Measurements from ENCODE around the gene RLBP1.
"Not testable (repeated sequence)": the region's sequence is repeated elsewhere in the genome, so short reads cannot be mapped to it uniquely, and the experiment has no call there.

RLBP1 gene

GRCh38 chr15:89221543-89221942 lies at the start of gene RLBP1:
RLBP1 (minus strand) TSS chr15:89221579; CDS start chr15:89218975, 2,604 bp downstream.
- DNase-seq (ENCODE audit: low spot score) = no peak

DNA sequence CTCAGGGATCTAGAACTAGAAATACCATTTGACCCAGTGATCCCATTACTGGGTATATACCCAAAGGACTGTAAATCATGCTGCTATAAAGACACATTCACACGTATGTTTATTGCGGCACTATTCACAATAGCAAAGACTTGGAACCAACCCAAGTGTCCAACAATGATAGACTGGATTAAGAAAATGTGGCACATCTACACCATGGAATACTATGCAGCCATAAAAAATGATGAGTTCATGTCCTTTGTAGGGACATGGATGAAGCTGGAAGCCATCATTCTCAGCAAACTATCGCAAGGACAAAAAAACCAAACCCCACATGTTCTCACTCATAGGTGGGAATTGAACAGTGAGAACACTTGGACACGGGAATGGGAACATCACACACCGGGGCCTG lies 28.8 kb upstream of the RLBP1 start:
- DNase-seq (ENCODE audit: low spot score) = not testable (repeated sequence)

DNA sequence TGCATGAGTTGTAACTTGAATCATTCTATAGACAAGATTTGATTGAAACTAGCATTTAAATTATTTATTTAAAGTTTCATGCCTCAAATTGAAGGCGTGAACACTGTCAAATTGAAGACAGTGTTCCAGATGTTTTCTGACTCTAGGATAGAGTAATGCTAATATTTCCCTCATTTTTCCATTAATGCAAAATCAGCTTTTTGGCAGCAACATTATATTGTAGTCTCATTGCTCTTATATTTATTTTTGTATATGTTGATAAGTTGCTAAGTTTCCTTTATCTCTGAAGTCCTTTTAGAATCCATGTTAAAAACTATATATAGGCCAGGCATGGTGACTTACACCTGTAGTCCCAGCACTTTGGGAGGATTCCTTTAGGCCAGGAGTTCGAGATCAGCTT lies 27.2 kb upstream of the RLBP1 start:
- DNase-seq (ENCODE audit: low spot score) = no peak

DNA sequence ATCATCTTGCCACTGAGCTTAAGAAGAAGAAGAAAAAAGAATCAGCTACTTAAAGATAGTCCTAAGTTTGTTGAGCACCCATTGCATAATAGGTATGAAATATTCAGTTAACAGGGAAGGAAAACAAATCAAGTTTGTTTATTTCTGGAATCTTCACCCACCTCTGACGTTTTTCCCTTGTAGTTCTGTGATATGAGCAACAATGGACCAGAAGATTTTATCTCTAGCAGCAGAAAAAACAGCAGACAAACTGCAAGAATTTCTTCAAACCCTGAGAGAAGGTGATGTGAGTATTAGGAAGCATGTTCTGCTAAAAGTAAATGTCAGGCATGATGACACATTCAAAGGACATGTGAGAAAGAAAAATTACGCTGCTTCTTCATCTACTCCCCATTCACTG lies 26.1 kb upstream of the RLBP1 start:
- no peak for DNase-seq (ENCODE audit: low spot score)

GRCh38 chr15:89244574-89244903 lies 23.2 kb upstream of the RLBP1 start:
- no peak for DNase-seq (ENCODE audit: low spot score)

GRCh38 chr15:89243691-89244573 lies 22.6 kb upstream of the RLBP1 start, which contains the start of gene FANCI:
FANCI (plus strand) TSS chr15:89243979; CDS start chr15:89247648, 3,669 bp downstream.
- peak; percentile 96 for DNase-seq (ENCODE audit: low spot score)

DNA sequence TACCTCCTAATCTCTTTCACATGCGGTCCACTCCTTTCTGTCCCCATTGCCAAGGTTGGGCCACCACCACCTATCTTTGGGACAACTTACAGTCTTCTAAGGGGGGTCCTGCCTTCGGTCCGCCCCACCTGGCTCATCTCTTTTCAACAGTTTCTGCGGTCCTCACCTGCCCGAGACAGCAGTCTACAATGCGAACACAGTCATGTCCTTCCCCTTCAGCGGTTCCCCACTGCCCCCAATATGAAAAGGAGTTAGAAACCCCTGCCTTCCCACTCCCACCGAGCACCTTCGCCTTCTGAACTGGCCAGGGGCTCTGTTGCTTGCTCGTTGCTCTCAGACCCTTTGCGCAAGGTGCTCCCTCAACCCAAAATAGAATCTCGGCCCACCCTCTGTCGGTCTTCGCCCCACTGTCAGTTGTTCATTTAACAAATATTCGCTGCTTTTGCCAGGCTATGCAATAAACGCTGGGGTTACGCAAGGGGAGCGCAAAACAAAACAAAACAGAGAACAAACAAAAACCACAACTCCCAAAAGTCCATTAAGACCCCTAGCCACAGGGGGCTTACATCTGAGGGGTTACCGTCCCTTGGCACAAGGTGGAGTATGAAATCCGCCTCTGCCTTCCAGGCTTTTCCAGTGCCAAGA lies 21.8 kb upstream of the RLBP1 start:
- no peak for DNase-seq (ENCODE audit: low spot score)

- not testable (repeated sequence) for DNase-seq (ENCODE audit: low spot score)
Measured at GRCh38 chr15:89239883-89240810, 18.8 kb upstream of the RLBP1 start.

GRCh38 chr15:89231832-89232231 lies 10.5 kb upstream of the RLBP1 start:
- DNase-seq (ENCODE audit: low spot score) = no peak

DNA sequence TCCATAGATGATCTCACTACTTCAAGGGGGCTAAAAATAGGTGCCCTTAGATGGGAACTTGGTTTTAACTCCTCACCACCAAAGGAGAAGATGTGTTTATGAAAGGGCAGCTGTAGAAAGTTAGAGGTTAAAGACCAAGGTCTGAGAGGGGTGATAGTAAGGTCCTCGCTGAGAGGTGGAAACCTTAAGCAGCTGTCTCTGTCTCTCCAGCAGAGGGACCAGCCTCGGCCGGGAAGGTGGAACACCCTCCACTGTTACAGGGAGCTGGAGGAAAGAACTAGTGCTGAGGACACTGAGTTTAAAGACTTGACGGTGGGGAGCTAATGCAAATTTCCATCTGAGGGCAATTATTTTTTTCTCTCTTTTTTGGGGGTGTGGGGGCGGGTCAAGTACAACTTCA lies 8.9 kb upstream of the RLBP1 start:
- no peak for DNase-seq (ENCODE audit: low spot score)

- DNase-seq (ENCODE audit: low spot score) = no peak
Measured at GRCh38 chr15:89227425-89227824, 6.0 kb upstream of the RLBP1 start.

- DNase-seq (ENCODE audit: low spot score) = no peak
Measured at GRCh38 chr15:89226359-89227221, 5.2 kb upstream of the RLBP1 start.

DNA sequence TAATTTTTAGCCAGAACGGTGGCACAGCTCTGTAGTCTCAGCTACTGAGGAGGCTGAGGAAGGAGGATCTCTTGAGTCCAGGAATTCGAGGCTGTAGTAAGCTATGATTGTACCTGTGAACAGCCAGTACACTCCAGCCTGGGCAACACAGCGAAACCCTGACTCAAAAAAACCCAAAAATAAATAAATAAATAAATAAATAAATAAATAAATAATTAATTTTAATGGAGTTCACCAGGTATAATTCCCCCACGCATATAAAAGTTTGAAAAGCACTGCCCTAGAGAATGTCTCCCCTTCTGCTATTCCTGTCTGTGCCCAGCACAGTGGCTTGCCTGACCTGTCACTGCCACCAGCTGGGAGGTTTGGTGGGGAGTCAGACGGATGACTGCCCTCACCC lies 4.2 kb upstream of the RLBP1 start:
- no peak for DNase-seq (ENCODE audit: low spot score)

DNA sequence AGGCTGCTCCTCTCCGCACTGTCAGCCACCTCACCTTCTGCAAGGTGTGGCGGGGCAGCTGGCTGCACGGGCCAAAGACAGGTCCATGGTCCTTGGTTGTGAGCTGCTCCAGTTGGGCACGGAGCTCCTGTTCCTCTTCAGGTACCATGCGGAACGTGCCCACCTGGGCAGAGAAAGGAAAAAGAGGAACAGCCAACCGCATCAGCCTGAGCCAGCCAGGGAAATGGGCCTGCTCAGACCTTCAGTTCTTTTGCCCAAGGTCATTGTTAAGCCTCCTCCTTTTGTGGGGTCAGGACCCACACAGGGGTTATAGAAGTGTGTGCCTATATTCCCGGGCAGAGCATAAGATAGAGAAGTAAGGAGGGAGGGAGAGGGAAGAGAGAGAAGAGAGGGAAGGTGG lies 2.8 kb downstream of the RLBP1 start:
- DNase-seq (ENCODE audit: low spot score) = no peak

DNA sequence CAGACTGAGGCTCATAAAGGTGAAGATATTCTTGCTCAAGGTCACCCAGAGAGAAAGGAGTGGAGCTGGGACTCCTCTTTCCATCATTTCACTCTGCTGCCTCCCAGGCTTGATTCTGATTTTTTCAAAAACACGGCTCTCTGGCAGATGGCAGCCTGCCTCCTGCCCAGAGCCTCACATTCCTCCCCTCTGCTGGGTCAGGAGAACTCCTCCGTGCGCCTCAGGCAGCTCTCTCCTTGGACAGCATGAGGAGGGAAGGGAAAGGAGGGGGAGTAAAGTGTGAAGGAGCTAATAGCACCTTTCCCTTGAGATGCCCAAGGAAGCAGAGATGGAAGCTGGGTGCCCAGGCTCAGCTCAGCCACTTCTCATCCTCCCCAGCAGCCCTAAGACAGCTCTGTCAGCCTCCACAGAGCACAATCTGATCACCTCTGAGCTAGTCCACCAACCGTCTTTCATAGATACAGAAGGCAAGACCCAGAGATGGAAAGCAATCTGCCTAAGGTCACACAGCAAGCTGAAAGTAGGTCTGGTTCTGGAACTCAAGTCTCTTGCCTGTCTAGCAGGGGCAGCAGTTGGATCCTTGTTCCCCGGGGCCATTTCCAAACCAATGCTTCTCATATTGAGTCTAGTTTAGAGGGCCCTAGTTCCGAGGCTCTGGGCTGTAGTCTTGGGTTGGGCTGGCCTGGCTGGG lies 3.5 kb downstream of the RLBP1 start:
- DNase-seq (ENCODE audit: low spot score) = no peak

DNA sequence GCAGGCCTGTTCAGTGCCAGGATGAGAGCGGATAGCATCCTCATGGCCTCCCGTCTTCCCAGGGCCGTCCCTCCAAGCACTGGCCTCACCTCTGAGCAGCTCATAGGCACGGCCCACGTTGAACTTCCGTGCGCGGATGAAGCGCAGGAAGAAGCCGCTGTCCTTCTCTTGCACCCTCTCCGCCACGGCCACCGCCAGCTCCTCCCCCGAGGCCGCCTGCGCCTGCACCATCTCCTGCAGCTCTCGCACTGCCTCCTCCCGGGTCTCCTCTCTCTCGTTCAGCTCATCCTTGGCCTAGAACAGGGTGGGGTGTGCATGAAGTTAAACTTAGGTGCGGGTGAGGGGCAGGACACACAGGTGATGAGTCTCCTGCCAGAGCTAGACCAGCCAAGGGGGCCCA lies 4.3 kb downstream of the RLBP1 start:
- no peak for DNase-seq (ENCODE audit: low spot score)

DNA sequence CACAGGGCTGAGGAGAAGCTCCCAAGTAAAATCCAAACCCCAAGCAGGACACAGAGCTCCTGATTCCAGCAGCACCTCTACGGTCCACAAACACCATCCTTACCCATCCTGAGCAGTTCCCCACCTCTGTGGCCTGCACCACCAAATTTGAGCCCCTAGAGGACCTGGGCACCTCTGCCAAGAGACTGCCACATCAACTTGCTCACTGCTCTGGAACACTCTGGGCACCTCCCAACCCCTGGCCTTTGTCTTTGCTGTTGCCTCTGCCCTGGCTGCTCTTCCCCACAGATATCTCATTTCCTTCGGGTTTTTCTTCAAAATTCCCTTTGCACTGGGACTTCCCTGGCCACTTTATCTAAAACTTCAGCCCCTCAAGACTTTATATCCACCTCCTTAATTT lies 5.8 kb downstream of the RLBP1 start:
- no peak for DNase-seq (ENCODE audit: low spot score)

- no peak for DNase-seq (ENCODE audit: low spot score)
Measured at GRCh38 chr15:89211678-89212170, 9.7 kb downstream of the RLBP1 start.

DNA sequence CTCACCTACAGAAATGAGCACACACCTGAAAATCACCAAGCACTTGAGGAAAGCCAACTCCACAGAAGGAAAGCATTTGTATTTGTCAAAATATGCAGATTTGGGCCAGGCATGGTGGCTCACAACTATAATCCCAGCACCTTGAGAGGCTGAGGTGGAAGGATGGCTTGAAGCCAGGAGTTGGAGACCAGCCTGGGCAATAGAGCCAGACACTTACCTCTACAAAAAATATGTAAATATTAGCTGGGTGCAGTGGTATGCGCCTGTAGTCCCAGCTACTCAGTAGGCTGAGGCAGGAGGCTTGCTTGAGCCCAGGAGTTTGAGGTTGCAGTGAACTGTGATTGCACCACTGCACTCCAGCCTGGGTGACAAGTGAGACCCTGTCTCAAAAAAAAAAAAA lies 12.3 kb downstream of the RLBP1 start:
- no peak for DNase-seq (ENCODE audit: low spot score)

- DNase-seq (ENCODE audit: low spot score) = no peak
Measured at GRCh38 chr15:89208256-89208655, 13.1 kb downstream of the RLBP1 start.

DNA sequence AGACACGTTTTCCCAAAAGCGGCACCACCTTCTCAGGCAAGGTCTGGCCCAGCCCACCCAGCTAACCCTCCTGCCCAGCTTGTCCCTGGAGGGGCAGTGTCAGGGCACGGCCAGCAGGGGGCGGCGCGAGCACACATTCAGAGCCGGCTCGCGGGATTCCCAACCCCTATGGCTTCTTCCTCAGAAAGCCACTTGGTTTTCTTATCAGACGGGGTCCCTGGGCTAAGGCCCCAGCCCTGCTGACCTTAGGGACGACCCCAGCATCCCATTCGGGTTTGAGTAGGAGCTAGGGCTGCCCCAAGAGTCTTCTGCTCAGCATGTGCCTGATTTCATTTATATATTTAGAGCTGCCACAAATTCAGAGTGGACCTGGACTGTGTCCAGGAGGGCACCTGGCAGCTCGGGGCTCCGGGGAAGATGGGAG lies 14.5 kb downstream of the RLBP1 start:
- DNase-seq (ENCODE audit: low spot score) = peak; percentile 69
